Activated CD8-positive, alpha-beta memory T cell treated with anti-CD3 and anti-CD28 coated beads, Interleukin-2, amount 10 ng/mL, durations not matched to agents 7 days and 5 days (primary cell): ENCODE results near the gene SAMD15. TPM values are rescaled to one million over a fixed set of nuclear protein-coding genes. Genes with fewer than 3 reads are reported as not detected.
A peak's percentile ranks its signal among the peaks of the same experiment; 100 is the strongest.

ENCODE experiments used
- ATAC-seq: fragments of 150-1000 bp; cut with Tn5 transposase; one replicate; pipeline ENCODE4 v1.10.0; 2021; ENCODE audit warnings: moderate library complexity
- CTCF ChIA-PET: fragments of 350-600 bp; sonication (Branson Sonifier 250); formaldehyde crosslinking; loops from one replicate; lab custom pipeline; 2021; ENCODE audit warnings: antibody characterized with exemption; lab: Charles Lee
- DNase-seq: peaks from one replicate; pipeline ENCODE4 v3.0.0-alpha.2; 2020
- H3K27ac Mint-ChIP-seq: one replicate; pipeline ENCODE4 v1.8.0; 2021; ENCODE audit warnings: mild to moderate bottlenecking, mixed read lengths
- H3K27me3 Mint-ChIP-seq: one replicate; pipeline ENCODE4 v1.8.0; 2021; ENCODE audit warnings: mixed read lengths
- H3K36me3 Mint-ChIP-seq: one replicate; pipeline ENCODE4 v1.8.0; 2021; ENCODE audit warnings: mild to moderate bottlenecking, mixed read lengths
- H3K4me1 Mint-ChIP-seq: one replicate; pipeline ENCODE4 v1.8.0; 2021; ENCODE audit warnings: mixed read lengths
- H3K4me3 Mint-ChIP-seq: one replicate; pipeline ENCODE4 v1.8.0; 2021; ENCODE audit warnings: mild to moderate bottlenecking, moderate library complexity, mixed read lengths
- H3K9me3 Mint-ChIP-seq: one replicate; pipeline ENCODE4 v1.8.0; 2022; ENCODE audit warnings: low read depth, mixed read lengths
- total RNA-seq, 2 experiments: library from RNA; stranded (reverse); gene quantifications; one replicate each; pipeline ENCODE4 v1.2.3, GENCODE V29; 2021

The SAMD15 gene
- total RNA-seq, 2 experiments from 2014 or later: 0.12 to 0.14 TPM

DNA sequence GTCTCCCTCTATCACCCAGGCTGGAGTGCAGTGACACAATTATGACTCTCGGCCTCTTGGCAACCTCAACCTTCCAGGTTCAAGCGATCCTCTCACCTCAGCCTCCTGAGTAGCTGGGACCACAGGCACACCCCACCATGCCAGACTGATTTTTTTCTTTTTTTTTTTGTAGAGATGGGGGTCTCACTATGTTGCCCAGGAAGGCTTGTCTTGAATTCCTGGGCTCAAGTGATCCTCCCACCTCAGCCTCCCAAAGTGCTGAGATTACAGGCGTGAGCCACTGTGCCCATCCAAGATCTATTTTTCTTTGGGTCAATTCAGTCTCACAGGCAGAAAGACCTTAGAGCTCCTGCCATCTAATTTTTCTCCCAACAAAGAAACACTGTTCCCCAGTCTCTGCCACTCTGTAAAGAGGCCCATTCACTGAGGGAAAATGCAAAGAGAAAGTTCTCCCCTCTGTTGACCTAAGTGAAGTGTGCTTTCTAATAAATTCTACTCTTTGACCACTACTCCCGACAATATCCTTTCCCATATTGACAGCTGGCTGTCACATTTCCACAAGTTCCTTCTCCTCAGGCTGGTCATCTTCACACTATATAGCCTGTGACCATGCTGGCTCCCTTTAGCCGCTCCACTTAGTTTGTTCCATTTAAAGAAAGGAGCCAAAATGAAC is 23.6 kb upstream of the SAMD15 start:
- Mint-ChIP-seq H3K27me3 (no peaks in the 10 kb centered on the region), H3K9me3 (no peaks in the 10 kb centered on the region), H3K4me3 (no peak overlapping the region), H3K27ac (no peak overlapping the region), H3K4me1 (no peaks in the 10 kb centered on the region), H3K36me3 (peaks cover 12% of the 10 kb centered on the region)
- CTCF ChIA-PET: interaction anchor here (0.7 kb wide), 1 partner anchor 51 kb away, joined by 3 read pairs; no protein-coding TSS in a partner anchor
- DNase-seq (no peak), ATAC-seq (no peak)

DNA sequence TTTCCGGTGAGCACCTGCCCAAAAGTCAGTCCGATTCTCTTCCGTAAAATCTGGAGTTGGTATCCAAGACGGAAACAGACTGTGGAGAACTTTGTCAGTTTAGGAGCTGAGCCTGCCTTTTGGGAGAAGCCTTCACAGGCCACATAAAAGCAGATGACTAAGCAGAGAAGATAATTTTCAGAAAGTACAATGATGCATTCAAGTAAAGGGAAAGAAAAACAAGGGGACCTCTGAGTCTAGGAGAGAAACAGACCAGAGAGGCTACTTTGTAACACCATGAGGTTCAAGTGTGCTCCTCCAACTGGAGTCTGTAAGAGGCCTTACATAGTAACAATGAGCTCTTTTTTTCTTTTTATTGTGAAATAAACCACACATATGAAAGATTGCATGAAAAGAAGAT is 21.4 kb upstream of the SAMD15 start:
- no peaks in the 10 kb centered on the region for H3K27me3 Mint-ChIP-seq
- ATAC-seq (no peak), DNase-seq (no peak)
- CTCF ChIA-PET: no interaction called here
- peaks cover 7% of the 10 kb centered on the region for H3K4me1 Mint-ChIP-seq
- no peak overlapping the region for H3K4me3 Mint-ChIP-seq
- H3K36me3 Mint-ChIP-seq: peaks cover 6% of the 10 kb centered on the region
- H3K9me3 Mint-ChIP-seq: no peaks in the 10 kb centered on the region
- no peak overlapping the region for H3K27ac Mint-ChIP-seq

DNA sequence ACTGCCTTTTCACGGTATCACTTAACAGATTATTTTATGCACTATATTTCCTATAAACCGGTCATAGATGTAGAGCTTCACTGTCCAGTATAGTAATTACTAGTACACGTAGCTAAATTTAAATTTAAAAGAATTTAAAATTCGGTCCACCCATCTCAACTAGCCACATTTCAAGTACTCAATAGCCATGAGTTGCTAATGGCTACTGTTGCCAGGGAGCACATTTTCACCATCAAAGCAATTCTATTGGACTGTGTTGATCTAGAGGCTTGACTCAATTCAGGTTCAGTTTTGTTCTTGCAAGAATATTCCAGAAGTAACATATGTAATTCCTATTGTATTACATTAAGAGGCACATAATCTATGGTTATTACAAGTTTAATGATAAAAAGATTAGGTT is 20.3 kb upstream of the SAMD15 start:
- CTCF ChIA-PET: no interaction called here
- Mint-ChIP-seq H3K4me1 (peaks cover 9% of the 10 kb centered on the region), H3K27ac (no peak overlapping the region), H3K4me3 (no peak overlapping the region), H3K36me3 (peaks cover 6% of the 10 kb centered on the region), H3K9me3 (no peaks in the 10 kb centered on the region), H3K27me3 (no peaks in the 10 kb centered on the region)
- no peak for DNase-seq
- no peak for ATAC-seq

DNA sequence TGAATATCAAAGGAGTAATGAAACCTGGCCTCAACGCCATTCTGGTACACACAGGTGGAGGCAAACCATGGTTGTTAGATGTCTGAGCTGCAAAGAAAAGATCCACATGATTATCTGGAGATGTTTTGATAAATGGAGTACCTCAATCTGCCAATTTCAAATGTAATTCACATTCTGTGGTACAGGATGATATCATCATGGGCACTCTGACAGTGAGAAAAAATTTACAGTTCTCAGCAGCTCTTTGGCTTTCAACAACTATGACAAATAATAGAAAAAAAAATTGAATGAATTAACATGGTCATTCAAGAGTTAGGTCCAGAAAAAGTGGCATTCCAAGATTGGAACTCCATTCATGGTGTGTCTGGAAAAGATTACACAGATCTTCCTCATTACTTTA is 17.6 kb upstream of the SAMD15 start:
- Mint-ChIP-seq H3K36me3 (peaks cover 6% of the 10 kb centered on the region), H3K4me3 (no peak overlapping the region), H3K27ac (no peak overlapping the region), H3K27me3 (no peaks in the 10 kb centered on the region), H3K4me1 (peaks cover 9% of the 10 kb centered on the region), H3K9me3 (no peaks in the 10 kb centered on the region)
- CTCF ChIA-PET: interaction anchor here (1.1 kb wide), 1 partner anchor 17 kb away, joined by 3 read pairs; the partner anchor contains the start of gene TMED8
- DNase-seq: no peak
- no peak for ATAC-seq

DNA sequence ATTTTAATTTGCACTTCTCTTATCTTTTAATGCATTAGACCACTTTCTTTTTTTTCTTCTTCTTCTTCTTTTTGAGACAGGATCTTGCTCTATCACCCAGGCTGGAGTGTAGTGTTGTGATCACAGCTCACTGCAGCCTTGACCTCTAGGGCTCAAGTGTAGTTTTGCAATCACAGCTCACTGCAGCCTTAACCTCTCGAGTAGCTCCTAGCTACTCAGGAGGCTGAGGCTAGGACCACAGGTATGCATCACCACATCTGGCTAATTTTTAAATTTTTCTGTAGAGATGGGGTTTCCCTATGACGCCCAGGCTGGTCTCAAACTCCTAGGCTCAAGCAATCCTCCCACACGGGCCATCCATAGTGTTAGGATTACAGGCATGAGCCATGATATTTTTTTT is 13.0 kb upstream of the SAMD15 start:
- Mint-ChIP-seq H3K4me3 (no peak overlapping the region), H3K9me3 (no peaks in the 10 kb centered on the region), H3K27me3 (no peaks in the 10 kb centered on the region), H3K4me1 (peaks cover 15% of the 10 kb centered on the region), H3K36me3 (peaks cover 10% of the 10 kb centered on the region), H3K27ac (no peak overlapping the region)
- DNase-seq (no peak), ATAC-seq (no peak)
- CTCF ChIA-PET: no interaction called here

DNA sequence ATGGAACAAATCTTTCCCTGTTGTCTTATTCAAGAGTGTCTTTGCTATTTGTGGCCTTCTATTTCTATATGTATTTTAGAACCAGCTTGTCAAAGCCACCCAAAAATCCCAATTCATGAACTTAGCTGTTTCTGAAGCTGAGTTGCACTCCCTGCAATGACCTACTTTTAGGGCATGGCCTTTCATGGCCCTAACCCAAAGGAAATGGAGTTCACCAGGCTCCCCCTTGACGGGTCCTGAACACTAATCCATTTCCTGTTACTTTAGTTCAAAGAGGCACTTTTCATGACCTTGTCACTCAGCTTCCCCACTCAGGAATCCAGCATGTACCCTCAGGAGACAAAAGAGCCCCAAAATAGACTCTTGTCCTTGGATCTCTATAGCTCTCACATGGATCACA is 7.9 kb upstream of the SAMD15 start:
- H3K27ac Mint-ChIP-seq: no peak overlapping the region
- CTCF ChIA-PET: no interaction called here
- H3K27me3 Mint-ChIP-seq: no peaks in the 10 kb centered on the region
- ATAC-seq (no peak), DNase-seq (no peak)
- H3K4me3 Mint-ChIP-seq: no peak overlapping the region
- peaks cover 35% of the 10 kb centered on the region for H3K4me1 Mint-ChIP-seq
- H3K9me3 Mint-ChIP-seq: no peaks in the 10 kb centered on the region
- H3K36me3 Mint-ChIP-seq: peaks cover 18% of the 10 kb centered on the region

DNA sequence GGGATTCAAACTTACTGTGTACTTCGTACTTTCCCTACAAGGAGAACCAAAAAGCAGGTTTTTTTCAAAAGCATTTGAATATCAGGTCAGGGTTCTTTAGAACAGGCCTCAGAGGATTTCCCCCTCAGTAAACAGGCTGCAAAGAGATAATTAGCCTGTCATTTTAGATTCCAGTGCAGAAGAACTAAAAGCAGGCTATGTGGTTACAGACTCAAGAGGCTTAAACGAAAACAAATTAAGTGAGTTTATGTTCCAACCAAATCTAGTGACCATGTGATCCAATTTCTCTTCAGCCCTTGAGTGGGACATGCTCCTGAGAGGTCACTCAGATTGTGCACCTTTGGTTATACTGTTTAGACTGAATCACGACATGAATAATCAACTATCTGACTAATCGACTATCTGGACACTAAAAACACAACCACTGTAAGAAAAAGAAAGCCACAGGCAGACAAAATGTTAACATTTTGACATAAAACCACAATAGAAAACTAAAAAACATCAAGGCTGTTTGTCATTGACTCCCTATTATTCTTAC is 4.8 kb upstream of the SAMD15 start:
- H3K27me3 Mint-ChIP-seq: no peaks in the 10 kb centered on the region
- H3K4me1 Mint-ChIP-seq: peaks cover 48% of the 10 kb centered on the region
- peaks cover 20% of the 10 kb centered on the region for H3K36me3 Mint-ChIP-seq
- no peak for DNase-seq
- no peaks in the 10 kb centered on the region for H3K9me3 Mint-ChIP-seq
- peak overlapping the region; percentile 50 for H3K27ac Mint-ChIP-seq
- no peak for ATAC-seq
- CTCF ChIA-PET: no interaction called here
- no peak overlapping the region for H3K4me3 Mint-ChIP-seq

DNA sequence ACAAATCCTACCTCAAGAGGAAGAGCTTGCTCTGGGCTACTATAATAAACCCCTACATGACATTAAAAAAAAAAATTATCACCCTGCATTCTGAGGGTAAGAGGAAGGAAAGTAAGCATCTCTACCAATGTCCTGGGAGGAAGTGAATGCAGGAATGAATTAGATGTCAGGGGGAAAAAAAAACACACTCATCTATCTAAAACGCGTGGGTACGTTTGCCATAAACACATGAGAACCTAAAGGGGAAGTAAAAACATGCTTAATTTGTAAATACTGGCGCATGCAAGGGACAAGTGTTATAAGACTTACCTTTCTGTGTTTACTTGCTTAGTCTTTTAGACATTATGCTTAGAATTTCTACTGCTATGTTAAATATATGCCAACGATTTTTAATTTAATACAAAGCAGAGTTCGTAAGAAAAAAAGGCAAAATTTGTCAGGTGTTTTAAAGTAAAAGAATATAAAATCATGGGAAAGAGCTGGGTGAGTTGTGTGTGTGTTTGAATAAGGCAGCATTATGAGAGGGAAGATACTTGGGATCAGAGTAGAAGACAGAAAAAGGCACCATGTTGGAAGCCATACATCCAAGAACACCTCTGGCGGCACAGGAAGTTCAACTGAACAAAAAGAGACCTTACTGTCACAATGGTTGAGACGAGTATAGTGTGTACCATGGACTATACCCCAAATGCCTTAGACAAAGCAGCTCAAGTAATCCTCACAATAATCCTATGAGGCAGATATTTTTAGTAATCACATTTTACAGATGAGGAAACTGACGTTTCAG is 1.8 kb upstream of the SAMD15 start:
- peak overlapping the region; percentile 80 for H3K4me3 Mint-ChIP-seq
- peaks cover 40% of the 10 kb centered on the region for H3K4me1 Mint-ChIP-seq
- H3K27ac Mint-ChIP-seq: peak overlapping the region; percentile 47
- CTCF ChIA-PET: interaction anchor here (0.8 to 2.5 kb wide), 2 partner anchors 10 to 75 kb away, joined by 3 to 7 read pairs; no protein-coding TSS in a partner anchor
- no peak for ATAC-seq
- H3K36me3 Mint-ChIP-seq: peaks cover 20% of the 10 kb centered on the region
- no peak for DNase-seq
- peaks cover 2% of the 10 kb centered on the region for H3K27me3 Mint-ChIP-seq
- H3K9me3 Mint-ChIP-seq: no peaks in the 10 kb centered on the region

DNA sequence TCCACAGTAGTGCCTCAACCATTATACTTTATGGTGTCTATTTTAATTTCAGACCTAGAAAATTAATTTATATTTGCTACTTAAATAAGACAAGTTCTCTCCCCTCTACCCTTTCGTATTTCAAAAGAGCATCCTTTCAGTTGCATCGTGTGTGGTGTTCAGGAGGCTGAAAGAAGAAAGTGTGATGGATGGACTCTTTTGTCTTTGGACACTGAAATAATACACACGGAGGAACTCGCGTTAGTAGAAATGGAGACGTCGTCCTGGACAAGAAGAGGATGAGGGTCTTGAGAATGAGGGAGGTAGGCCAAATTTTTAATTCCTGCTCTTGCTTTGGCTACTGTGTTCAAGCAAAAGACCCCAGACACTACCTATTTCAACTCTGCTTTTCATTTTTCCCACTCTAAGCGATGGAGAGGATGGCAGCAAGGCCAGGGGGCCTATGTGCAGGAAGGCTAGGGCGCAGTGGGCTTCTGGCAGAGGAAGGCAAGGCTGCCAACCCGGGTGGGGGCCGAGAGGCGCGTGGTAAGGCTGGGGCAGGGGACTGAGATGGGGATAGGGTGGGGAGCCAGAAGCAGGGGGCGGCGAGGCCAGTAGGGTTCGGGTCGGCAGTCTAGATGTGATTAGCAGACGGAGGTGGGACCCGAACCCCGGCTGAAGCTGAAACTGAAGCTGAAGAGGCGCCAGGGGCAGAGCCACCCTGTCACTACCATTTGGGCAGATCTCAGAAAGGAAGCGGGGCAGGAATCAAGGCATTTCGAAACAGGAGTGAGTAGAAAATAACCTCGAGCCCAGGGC is 1.0 kb upstream of the SAMD15 start:
- CTCF ChIA-PET: interaction anchor here (0.6 to 2.5 kb wide), 9 partner anchors 11 to 79 kb away, joined by 3 to 7 read pairs (median 4); partner anchors contain the start of genes GSTZ1 and POMT2
- ATAC-seq (peak; percentile 34), DNase-seq (peak; percentile 60)
- no peaks in the 10 kb centered on the region for H3K9me3 Mint-ChIP-seq
- peak overlapping the region; percentile 80 for H3K4me3 Mint-ChIP-seq
- H3K4me1 Mint-ChIP-seq: peaks cover 39% of the 10 kb centered on the region
- H3K27me3 Mint-ChIP-seq: peaks cover 5% of the 10 kb centered on the region
- H3K36me3 Mint-ChIP-seq: peaks cover 20% of the 10 kb centered on the region
- H3K27ac Mint-ChIP-seq: peak overlapping the region; percentile 81

DNA sequence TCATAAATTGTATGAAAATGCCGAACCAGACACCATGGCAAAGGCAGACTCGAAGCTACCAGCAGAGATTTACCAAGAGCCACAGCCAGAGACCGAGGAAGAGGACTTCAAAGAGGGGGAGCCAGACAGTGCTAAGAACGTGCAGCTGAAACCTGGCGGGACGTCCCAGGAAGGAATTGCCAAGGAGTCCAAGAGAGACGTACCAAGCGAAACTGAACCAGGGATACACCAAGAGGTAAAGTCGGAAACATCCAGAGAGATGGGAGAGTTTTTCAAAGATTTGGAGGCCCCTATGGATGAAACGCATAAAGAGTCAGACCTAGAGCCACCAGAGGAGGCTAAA is 294 bp downstream of the SAMD15 start:
- DNase-seq: no peak
- Mint-ChIP-seq H3K4me3 (no peak overlapping the region), H3K9me3 (no peaks in the 10 kb centered on the region), H3K36me3 (peaks cover 19% of the 10 kb centered on the region), H3K4me1 (peaks cover 35% of the 10 kb centered on the region), H3K27ac (no peak overlapping the region), H3K27me3 (peaks cover 5% of the 10 kb centered on the region)
- CTCF ChIA-PET: interaction anchor here (0.9 to 2.5 kb wide), 9 partner anchors 14 to 279 kb away, joined by 3 to 7 read pairs (median 5); partner anchors contain the start of genes CIPC, GSTZ1 and POMT2
- no peak for ATAC-seq

DNA sequence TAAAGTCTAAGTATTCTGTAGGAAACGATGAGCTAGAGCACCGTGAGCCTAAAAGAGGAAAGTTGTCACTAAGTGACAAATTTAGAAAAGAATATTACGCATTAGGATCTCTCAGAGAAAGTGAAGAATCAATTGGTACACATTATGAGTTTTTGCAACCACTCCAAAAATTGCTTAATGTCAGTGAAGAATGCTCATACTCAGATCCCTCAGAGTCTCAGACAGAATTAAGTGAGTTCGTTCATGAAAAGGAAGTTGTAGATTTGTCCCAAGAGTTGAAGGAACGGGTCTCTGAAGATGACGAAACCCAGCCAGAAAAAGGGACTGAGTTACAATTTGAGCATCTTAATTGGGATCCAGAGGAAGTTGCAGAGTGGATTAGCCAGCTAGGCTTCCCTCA is 1.5 kb downstream of the SAMD15 start:
- H3K9me3 Mint-ChIP-seq: no peaks in the 10 kb centered on the region
- H3K27ac Mint-ChIP-seq: no peak overlapping the region
- DNase-seq (no peak), ATAC-seq (no peak)
- peaks cover 5% of the 10 kb centered on the region for H3K27me3 Mint-ChIP-seq
- CTCF ChIA-PET: no interaction called here
- peaks cover 12% of the 10 kb centered on the region for H3K36me3 Mint-ChIP-seq
- H3K4me3 Mint-ChIP-seq: no peak overlapping the region
- H3K4me1 Mint-ChIP-seq: peaks cover 24% of the 10 kb centered on the region

DNA sequence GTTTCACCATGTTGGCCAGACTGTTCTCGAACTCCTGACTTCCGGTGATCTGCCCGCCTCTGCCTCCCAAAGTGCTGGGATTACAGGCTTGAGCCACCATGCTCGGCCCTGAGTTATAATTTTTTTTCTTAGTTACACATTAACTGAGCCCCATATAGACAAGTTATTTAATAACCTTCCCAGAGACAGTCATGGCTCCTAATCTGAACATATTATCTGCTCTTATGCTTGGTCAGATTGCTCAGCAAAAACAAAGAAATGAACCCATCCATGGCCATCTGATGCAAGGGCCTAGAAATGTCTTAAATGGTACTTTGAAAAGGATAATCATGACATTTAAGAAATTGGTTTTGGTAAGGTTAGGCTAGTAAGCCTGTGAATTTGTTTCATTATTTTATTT is 13.0 kb downstream of the SAMD15 start:
- Mint-ChIP-seq H3K36me3 (no peaks in the 10 kb centered on the region), H3K27me3 (no peaks in the 10 kb centered on the region), H3K4me3 (no peak overlapping the region), H3K27ac (no peak overlapping the region), H3K9me3 (no peaks in the 10 kb centered on the region), H3K4me1 (no peaks in the 10 kb centered on the region)
- ATAC-seq: no peak
- DNase-seq: no peak
- CTCF ChIA-PET: no interaction called here

DNA sequence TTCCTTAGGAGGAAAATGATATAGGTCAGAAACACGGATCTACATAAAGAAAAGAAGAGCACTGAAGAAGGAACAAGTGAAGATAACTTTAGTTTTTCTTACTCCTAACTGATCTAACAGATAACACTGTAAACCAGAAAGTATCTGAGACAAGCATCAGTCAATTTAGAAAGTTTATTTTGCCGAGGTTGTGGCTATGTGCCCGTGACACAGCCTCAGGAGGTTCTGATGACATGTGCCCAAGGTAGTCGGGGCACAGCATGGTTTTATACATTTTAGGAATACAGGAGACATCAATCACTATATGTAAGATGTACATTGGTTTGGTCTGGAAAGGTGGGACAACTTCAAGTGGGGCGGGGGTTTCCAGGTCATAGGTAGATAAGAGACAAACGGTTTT is 23.0 kb downstream of the SAMD15 start:
- no peak for ATAC-seq

More for the DNA sequence above, 23.0 kb downstream of the SAMD15 start:
- CTCF ChIA-PET: no interaction called here
- Mint-ChIP-seq H3K4me3 (no peak overlapping the region), H3K27me3 (no peaks in the 10 kb centered on the region), H3K9me3 (no peaks in the 10 kb centered on the region), H3K36me3 (no peaks in the 10 kb centered on the region), H3K4me1 (no peaks in the 10 kb centered on the region), H3K27ac (no peak overlapping the region)
- no peak for DNase-seq
